DND-41 (cell line): ENCODE results near the gene LMO2.

Experiments
- ATAC-seq: fragments of 200-7000 bp; cut with Tn5 transposase; 3 replicates; pipeline ENCODE4 v1.9.1; 2021; ENCODE audit warnings: low read depth; ENCODE audit not compliant: insufficient read depth
- DNase-seq: peaks from one replicate; pipeline ENCODE4 v3.0.0-alpha.2; 2020
- H2AFZ ChIP-seq: 2 replicates; pipeline ENCODE4 v1.6.0; 2012; ENCODE audit warnings: low read depth, low read length
- H3K27ac ChIP-seq: 2 replicates; pipeline ENCODE4 v1.5.1; 2012; ENCODE audit warnings: low read length, inconsistent platforms
- H3K27me3 ChIP-seq: fragments of 200-600 bp; sonication (generic); 2 replicates; pipeline ENCODE4 v1.6.0; 2012; ENCODE audit warnings: low read length, mild to moderate bottlenecking, inconsistent platforms; ENCODE audit not compliant: insufficient read depth, poor library complexity
- H3K36me3 ChIP-seq: 2 replicates; pipeline ENCODE4 v1.5.1; 2012; ENCODE audit warnings: low read length, inconsistent platforms; ENCODE audit not compliant: insufficient read depth
- H3K4me1 ChIP-seq: 2 replicates; pipeline ENCODE4 v1.5.1; 2012; ENCODE audit warnings: mild to moderate bottlenecking, low read length; ENCODE audit not compliant: insufficient read depth
- H3K4me2 ChIP-seq: 2 replicates; pipeline ENCODE4 v1.6.0; 2012; ENCODE audit warnings: mild to moderate bottlenecking, moderate library complexity, low read length, inconsistent platforms; ENCODE audit not compliant: insufficient read depth
- H3K4me3 ChIP-seq, 2 experiments: fragments of 200-600 bp in 1 of 2; shearing (Covaris generic) in 1 of 2; 2 replicates each; pipeline ENCODE4 v1.5.1; 2012 to 2016; ENCODE audit warnings: inconsistent platforms in 2 of 2, low read length in 2 of 2, mild to moderate bottlenecking in 2 of 2, low read depth in 1 of 2, moderate library complexity in 1 of 2
- H3K79me2 ChIP-seq: 2 replicates; pipeline ENCODE4 v1.6.0; 2012; ENCODE audit warnings: low read length, inconsistent platforms; ENCODE audit not compliant: insufficient read depth
- H3K9ac ChIP-seq: 2 replicates; pipeline ENCODE4 v1.6.0; 2012; ENCODE audit warnings: low read depth, mild to moderate bottlenecking, inconsistent platforms, low read length, moderate library complexity
- H3K9me3 ChIP-seq: 2 replicates; pipeline ENCODE4 v1.5.1; 2012; ENCODE audit warnings: low read length, moderate library complexity, mild to moderate bottlenecking, inconsistent platforms; ENCODE audit not compliant: insufficient read depth, severe bottlenecking
- H4K20me1 ChIP-seq: 2 replicates; pipeline ENCODE4 v1.6.0; 2012; ENCODE audit warnings: low read length; ENCODE audit not compliant: insufficient read depth
- CTCF ChIP-seq: IDR thresholded peaks from 2 replicates; pipeline ENCODE4 v1.5.1; 2012; ENCODE audit warnings: borderline replicate concordance, low read length, moderate library complexity, mild to moderate bottlenecking; ENCODE audit not compliant: poor library complexity, severe bottlenecking; ENCODE audit errors: extremely low read depth
- EZH2 ChIP-seq: IDR thresholded peaks from 3 replicates; pipeline ENCODE4 v1.6.1; 2012; ENCODE audit warnings: borderline replicate concordance, low read depth, mild to moderate bottlenecking, moderate library complexity, low read length, inconsistent platforms; ENCODE audit not compliant: severe bottlenecking

Gene LMO2

GRCh38 chr11:33892906-33893594, 1.2 kb upstream of the LMO2 start:
- no peak for ATAC-seq
- peaks cover 16% of the 10 kb centered on the region for H3K27me3 ChIP-seq
- peaks cover 19% of the 10 kb centered on the region for H3K4me1 ChIP-seq
- H3K4me3 ChIP-seq = no peak overlapping the region
- no peak for TF ChIP-seq CTCF
- TF ChIP-seq EZH2 = no peak
- H3K9ac ChIP-seq = no peak overlapping the region
- H2AFZ ChIP-seq = no peak overlapping the region
- H3K4me2 ChIP-seq = peak overlapping the region; percentile 55
- no peak for DNase-seq
- H3K27ac ChIP-seq = no peak overlapping the region
- H3K36me3 ChIP-seq = no peaks in the 10 kb centered on the region
- H4K20me1 ChIP-seq = peaks cover 12% of the 10 kb centered on the region
- H3K79me2 ChIP-seq = no peaks in the 10 kb centered on the region
- H3K9me3 ChIP-seq = no peaks in the 10 kb centered on the region

GRCh38 chr11:33889821-33890378, 2.0 kb downstream of the LMO2 start:
- Histone ChIP-seq H3K4me2 (no peak overlapping the region), H3K4me1 (peaks cover 19% of the 10 kb centered on the region), H3K9me3 (no peaks in the 10 kb centered on the region), H3K36me3 (no peaks in the 10 kb centered on the region), H3K27ac (no peak overlapping the region), H2AFZ (no peak overlapping the region), H3K79me2 (no peaks in the 10 kb centered on the region), H3K4me3 (no peak overlapping the region), H4K20me1 (peaks cover 12% of the 10 kb centered on the region), H3K27me3 (peaks cover 8% of the 10 kb centered on the region), H3K9ac (no peak overlapping the region)
- no peak for DNase-seq
- no peak for TF ChIP-seq CTCF
- TF ChIP-seq EZH2 = no peak
- ATAC-seq = no peak

GRCh38 chr11:33889296-33889695, 2.6 kb downstream of the LMO2 start:
- peaks cover 17% of the 10 kb centered on the region for H3K4me1 ChIP-seq
- H3K79me2 ChIP-seq = no peaks in the 10 kb centered on the region
- H4K20me1 ChIP-seq = peaks cover 12% of the 10 kb centered on the region
- no peak for TF ChIP-seq EZH2
- no peak overlapping the region for H3K4me3 ChIP-seq
- ATAC-seq (no peak), DNase-seq (no peak)
- H2AFZ ChIP-seq = no peak overlapping the region
- H3K27ac ChIP-seq = no peak overlapping the region
- H3K36me3 ChIP-seq = no peaks in the 10 kb centered on the region
- H3K9ac ChIP-seq = no peak overlapping the region
- no peaks in the 10 kb centered on the region for H3K9me3 ChIP-seq
- peaks cover 4% of the 10 kb centered on the region for H3K27me3 ChIP-seq
- H3K4me2 ChIP-seq = no peak overlapping the region

GRCh38 chr11:33887886-33888285, 4.0 kb downstream of the LMO2 start:
- H4K20me1 ChIP-seq = peaks cover 9% of the 10 kb centered on the region
- peaks cover 9% of the 10 kb centered on the region for H3K27me3 ChIP-seq
- H3K9me3 ChIP-seq = no peaks in the 10 kb centered on the region
- H2AFZ ChIP-seq = no peak overlapping the region
- no peak overlapping the region for H3K9ac ChIP-seq
- no peak overlapping the region for H3K4me2 ChIP-seq
- DNase-seq (no peak), ATAC-seq (no peak)
- H3K4me1 ChIP-seq = peaks cover 3% of the 10 kb centered on the region
- no peaks in the 10 kb centered on the region for H3K79me2 ChIP-seq
- TF ChIP-seq CTCF = no peak
- TF ChIP-seq EZH2 = no peak
- no peaks in the 10 kb centered on the region for H3K36me3 ChIP-seq
- no peak overlapping the region for H3K4me3 ChIP-seq
- no peak overlapping the region for H3K27ac ChIP-seq
